Endothelial cell of umbilical vein (primary cell): ENCODE measurements around the gene TP53BP1. TPM values are rescaled to one million over a fixed set of nuclear protein-coding genes. Genes with fewer than 3 reads are reported as not detected.

Experiments
- BruUV-seq: library from RNA; stranded (reverse); fragments of 400-500 nt; replicated peaks from 2 replicates; lab custom pipeline; 2021; lab: Mats Ljungman, UMichigan
- CTCF ChIA-PET: fragments of 300-600, 350-600 bp; sonication (Branson Sonifier 250); formaldehyde crosslinking; loops from one replicate; lab custom pipeline; 2021; ENCODE audit warnings: antibody characterized with exemption, inconsistent platforms; lab: Charles Lee
- POLR2A ChIA-PET: fragments of 300-600, 350-600 bp; sonication (Branson Sonifier 250); formaldehyde crosslinking; loops from one replicate; lab custom pipeline; 2021; ENCODE audit warnings: antibody characterized with exemption, inconsistent platforms; lab: Charles Lee
- DNase-seq: peaks from one replicate; pipeline ENCODE4 v3.0.0-alpha.2; 2011; ENCODE audit warnings: low read depth, low spot score
- FAIRE-seq: peaks from 2 replicates; lab custom pipeline; 2011; peaks lifted over from hg19 to GRCh38; lab: Jason Lieb, UNC
- H2AFZ ChIP-seq: 2 replicates; pipeline ENCODE4 v1.6.0; 2012; ENCODE audit warnings: low read depth, low read length, control low read depth, inconsistent platforms
- H3K27ac ChIP-seq: 2 replicates; pipeline ENCODE4 v1.5.1; 2011; ENCODE audit warnings: low read depth, mild to moderate bottlenecking, control low read depth, low read length, moderate library complexity; ENCODE audit not compliant: insufficient read depth
- H3K27me3 ChIP-seq, 2 experiments: 2 replicates each; pipeline versions ENCODE4 v1.6.0 to v1.6.1; 2011; ENCODE audit warnings: low read length in 2 of 2, mixed read lengths in 1 of 2; ENCODE audit not compliant: control insufficient read depth in 2 of 2, insufficient read depth in 2 of 2
- H3K36me3 ChIP-seq, 2 experiments: 2 replicates in 1 of 2; 3 replicates in 1 of 2; pipeline ENCODE4 v1.5.1; 2011; ENCODE audit warnings: low read length in 2 of 2, mild to moderate bottlenecking in 1 of 2, moderate library complexity in 1 of 2; ENCODE audit not compliant: control insufficient read depth in 2 of 2, insufficient read depth in 2 of 2; ENCODE audit errors: extremely low read depth in 1 of 2
- H3K4me1 ChIP-seq: 3 replicates; pipeline ENCODE4 v1.5.1; 2011; ENCODE audit warnings: mild to moderate bottlenecking, low read length; ENCODE audit not compliant: control insufficient read depth, insufficient read depth; ENCODE audit errors: extremely low read depth
- H3K4me2 ChIP-seq: 2 replicates; pipeline ENCODE4 v1.6.1; 2011; ENCODE audit warnings: low read length, control low read depth, mixed read lengths; ENCODE audit not compliant: insufficient read depth
- H3K4me3 ChIP-seq, 3 experiments: fragments of 200-600 bp in 1 of 3; sonication (generic), shearing (Covaris generic) in 1 of 3; replicated peaks in 1 of 3; 2 replicates each; pipeline ENCODE4 v1.5.1; 2011 to 2016; ENCODE audit warnings: control low read depth in 3 of 3, low read length in 3 of 3, mild to moderate bottlenecking in 2 of 3, inconsistent platforms in 1 of 3, low read depth in 1 of 3, moderate library complexity in 1 of 3; ENCODE audit not compliant: insufficient read depth in 1 of 3
- H3K79me2 ChIP-seq: 2 replicates; pipeline ENCODE4 v1.6.0; 2012; ENCODE audit warnings: low read length, inconsistent platforms; ENCODE audit not compliant: control insufficient read depth, insufficient read depth
- H3K9ac ChIP-seq: replicated peaks from 2 replicates; pipeline ENCODE3; 2011; ENCODE audit warnings: low read length, control low read depth; ENCODE audit not compliant: insufficient read depth; ENCODE audit errors: extremely low read depth
- H3K9me1 ChIP-seq: replicated peaks from 3 replicates; pipeline ENCODE4 v1.6.0; 2011; ENCODE audit warnings: mild to moderate bottlenecking, low read length; ENCODE audit not compliant: control insufficient read depth, insufficient read depth; ENCODE audit errors: extremely low read depth
- H3K9me3 ChIP-seq: replicated peaks from 2 replicates; pipeline ENCODE4 v1.5.1; 2012; ENCODE audit warnings: low read length, inconsistent platforms; ENCODE audit not compliant: control insufficient read depth, insufficient read depth
- H4K20me1 ChIP-seq: replicated peaks from 2 replicates; pipeline ENCODE3; 2011; ENCODE audit warnings: mild to moderate bottlenecking, low read length; ENCODE audit not compliant: control insufficient read depth, insufficient read depth; ENCODE audit errors: extremely low read depth
- EZH2 ChIP-seq: IDR thresholded peaks from 2 replicates; pipeline ENCODE4 v1.6.1; 2012; ENCODE audit warnings: borderline replicate concordance, low read depth, mild to moderate bottlenecking, moderate library complexity, low read length, inconsistent platforms; ENCODE audit not compliant: severe bottlenecking
- FOS ChIP-seq: IDR thresholded peaks from 2 replicates; pipeline ENCODE4 v1.6.1; 2011; ENCODE audit warnings: mild to moderate bottlenecking, low read length, moderate library complexity, borderline replicate concordance; ENCODE audit not compliant: insufficient read depth
- GATA2 ChIP-seq: IDR thresholded peaks from 2 replicates; pipeline ENCODE4 v1.7.0; 2011; ENCODE audit warnings: low read depth, mild to moderate bottlenecking, moderate library complexity, mixed read lengths, low read length; ENCODE audit not compliant: insufficient read length, insufficient read depth
- JUN ChIP-seq: IDR thresholded peaks from 2 replicates; pipeline ENCODE4 v1.6.1; 2011; ENCODE audit warnings: borderline replicate concordance, low read depth; ENCODE audit not compliant: insufficient read length, insufficient read depth
- MYC ChIP-seq: IDR thresholded peaks from one replicate; pipeline ENCODE4 v1.6.1; 2011; ENCODE audit warnings: mild to moderate bottlenecking, low read depth, low read length
- POLR2A ChIP-seq: IDR thresholded peaks from 2 replicates; pipeline ENCODE4 v1.6.1; 2012; ENCODE audit warnings: low read depth, mild to moderate bottlenecking, control low read depth, low read length
- POLR2AphosphoS5 ChIP-seq: IDR thresholded peaks from 2 replicates; pipeline ENCODE4 v1.6.1; 2012; ENCODE audit warnings: low read depth, mild to moderate bottlenecking, control low read depth, low read length, moderate library complexity; ENCODE audit not compliant: insufficient read depth
- dilution Hi-C: fragments of 300-500 bp; cut with MboI; formaldehyde crosslinking; loops from one replicate; pipeline ENCODE4 v1.15.0; 2019; ENCODE audit warnings: low sequenced_read_pairs; ENCODE audit not compliant: extremely low pct_ligation_motif_present
- intact Hi-C: fragments of 100-400 bp; cut with micrococcal nuclease; formaldehyde crosslinking; loops from one replicate; pipeline ENCODE4 v1.10.0; 2022
- polyA plus RNA-seq, 4 experiments: library from polyadenylated mRNA; depleted of rRNA in 3 of 4; stranded (reverse) in 3 of 4; unstranded in 1 of 4; fragments of >200 nt; gene quantifications; 2 replicates each; pipeline versions ENCODE4 v1.2.1 to v1.2.3, GENCODE V29; 2011 to 2012; ENCODE audit warnings: missing spikeins in 1 of 4
- total RNA-seq: library from RNA; stranded (reverse); gene quantifications from 2 replicates; pipeline ENCODE4 v1.2.3, GENCODE V29; 2021
- TF ChIP-seq, protein P1 (sequence below): IDR thresholded peaks from 2 replicates; pipeline ENCODE4 v1.6.1; 2011; ENCODE audit not compliant: insufficient read depth, insufficient read length
- TF ChIP-seq, protein P2 (sequence below), 2 donors: IDR thresholded peaks; 1 replicate in 1 of 2; 2 replicates in 1 of 2; pipeline ENCODE4 v1.5.1; 2011; ENCODE audit warnings: low read length in 2 of 2, mild to moderate bottlenecking in 2 of 2, moderate library complexity in 2 of 2, control low read depth in 1 of 2, inconsistent platforms in 1 of 2, low read depth in 1 of 2; ENCODE audit not compliant: insufficient read depth in 1 of 2; ENCODE audit errors: extremely low read depth in 1 of 2

Gene TP53BP1
- total and polyA plus RNA-seq, 2 donors (not counting 3 experiments of a cell fraction or from before 2014, with no cell fraction given): 28.1 to 59.5 TPM

DNA sequence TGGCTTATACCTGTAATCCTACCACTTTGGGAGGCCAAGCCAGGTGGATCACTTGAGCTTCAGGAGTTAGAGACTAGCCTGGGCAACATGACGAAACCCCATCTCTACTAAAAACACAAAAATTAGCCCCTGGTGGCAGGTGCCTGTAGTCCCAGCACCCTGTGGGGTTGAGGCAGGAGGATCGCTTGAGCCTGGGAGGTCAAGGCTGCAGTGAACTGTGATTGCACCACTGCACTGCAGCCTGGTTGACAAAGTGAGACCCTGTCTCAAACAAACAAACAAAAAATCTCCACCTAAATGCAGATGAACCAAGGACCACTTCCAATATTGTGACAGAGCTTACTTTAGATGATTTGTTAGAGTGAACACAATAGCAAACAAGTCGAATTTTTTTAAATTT lies 53.7 kb downstream of the TP53BP1 start:
- CTCF ChIA-PET: interaction anchor here (2.8 to 3.4 kb wide), 2 partner anchors 16 to 74 kb away, joined by 9 to 101 read pairs; no protein-coding TSS in a partner anchor
- dilution Hi-C loops: no loop called here
- Histone ChIP-seq H3K4me3 (no peak overlapping the region), H3K4me1 (peaks cover 8% of the 10 kb centered on the region), H3K36me3 (peaks cover 9 to 13% of the 10 kb centered on the region in 2 experiments), H4K20me1 (no peaks in the 10 kb centered on the region), H3K4me2 (no peak overlapping the region), H3K27ac (no peak overlapping the region), H3K9me3 (no peaks in the 10 kb centered on the region), H3K27me3 (no peaks in the 10 kb centered on the region), H2AFZ (no peak overlapping the region), H3K9me1 (no peaks in the 10 kb centered on the region), H3K9ac (no peak overlapping the region), H3K79me2 (no peaks in the 10 kb centered on the region)
- FAIRE-seq (no peak), DNase-seq (no peak)
- BruUV-seq: no TSS peak
- TF ChIP-seq, protein P1, sequence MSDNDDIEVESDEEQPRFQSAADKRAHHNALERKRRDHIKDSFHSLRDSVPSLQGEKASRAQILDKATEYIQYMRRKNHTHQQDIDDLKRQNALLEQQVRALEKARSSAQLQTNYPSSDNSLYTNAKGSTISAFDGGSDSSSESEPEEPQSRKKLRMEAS: no peak
- TF ChIP-seq POLR2A: no peak
- TF ChIP-seq GATA2: no peak
- TF ChIP-seq POLR2AphosphoS5: no peak
- TF ChIP-seq, protein P2, sequence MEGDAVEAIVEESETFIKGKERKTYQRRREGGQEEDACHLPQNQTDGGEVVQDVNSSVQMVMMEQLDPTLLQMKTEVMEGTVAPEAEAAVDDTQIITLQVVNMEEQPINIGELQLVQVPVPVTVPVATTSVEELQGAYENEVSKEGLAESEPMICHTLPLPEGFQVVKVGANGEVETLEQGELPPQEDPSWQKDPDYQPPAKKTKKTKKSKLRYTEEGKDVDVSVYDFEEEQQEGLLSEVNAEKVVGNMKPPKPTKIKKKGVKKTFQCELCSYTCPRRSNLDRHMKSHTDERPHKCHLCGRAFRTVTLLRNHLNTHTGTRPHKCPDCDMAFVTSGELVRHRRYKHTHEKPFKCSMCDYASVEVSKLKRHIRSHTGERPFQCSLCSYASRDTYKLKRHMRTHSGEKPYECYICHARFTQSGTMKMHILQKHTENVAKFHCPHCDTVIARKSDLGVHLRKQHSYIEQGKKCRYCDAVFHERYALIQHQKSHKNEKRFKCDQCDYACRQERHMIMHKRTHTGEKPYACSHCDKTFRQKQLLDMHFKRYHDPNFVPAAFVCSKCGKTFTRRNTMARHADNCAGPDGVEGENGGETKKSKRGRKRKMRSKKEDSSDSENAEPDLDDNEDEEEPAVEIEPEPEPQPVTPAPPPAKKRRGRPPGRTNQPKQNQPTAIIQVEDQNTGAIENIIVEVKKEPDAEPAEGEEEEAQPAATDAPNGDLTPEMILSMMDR (IDR thresholded peaks at IDR 0.05; ENCODE audit: extremely low read depth in 1 of 2, insufficient read depth in 1 of 2, low read depth in 1 of 2, low read length in 2 of 2): no peak
- no peak for TF ChIP-seq JUN
- TF ChIP-seq FOS: no peak
- no peak for TF ChIP-seq MYC
- TF ChIP-seq EZH2: no peak
- intact Hi-C loops: no loop called here
- POLR2A ChIA-PET: no interaction called here
